ENCODE results near the gene EXOSC1.
"Not testable (repeated sequence)": the region's sequence is repeated elsewhere in the genome, so short reads cannot be mapped to it uniquely, and the experiment has no call there.

The EXOSC1 gene

GRCh38 chr10:97411406-97411805 is 34.4 kb downstream of the EXOSC1 start:
- DNase-seq (ENCODE audit: low read depth in 2 of 3, low spot score in 1 of 3): no peak

GRCh38 chr10:97408496-97408992 is 37.3 kb downstream of the EXOSC1 start:
- DNase-seq (ENCODE audit: low read depth in 2 of 3, low spot score in 1 of 3): no peak

DNA sequence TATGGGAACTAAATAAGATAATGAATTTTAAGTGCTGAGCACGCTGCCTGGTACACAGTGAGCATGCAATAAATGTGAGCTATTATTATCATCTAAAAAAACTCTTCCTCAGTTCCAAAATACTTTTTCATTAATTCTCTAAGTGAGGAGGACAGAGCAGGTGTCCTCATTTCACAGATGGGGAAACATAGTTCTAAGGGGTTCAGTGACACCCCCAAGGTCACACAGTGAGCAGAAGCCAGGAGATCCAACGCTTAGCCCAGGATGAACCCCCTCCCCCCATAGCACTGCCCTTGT is 37.9 kb downstream of the EXOSC1 start:
- no peak for DNase-seq (ENCODE audit: low read depth in 2 of 3, low spot score in 1 of 3)

- peak in 1 of 3 donors; percentile 54 for DNase-seq (ENCODE audit: low read depth in 2 of 3, low spot score in 1 of 3)
These were observed 38.4 kb downstream of the EXOSC1 start for GRCh38 chr10:97407211-97407951.

- DNase-seq (ENCODE audit: low read depth in 2 of 3, low spot score in 1 of 3): not testable (repeated sequence)
These were observed 39.3 kb downstream of the EXOSC1 start for GRCh38 chr10:97406483-97406882.

- DNase-seq (ENCODE audit: low read depth in 2 of 3, low spot score in 1 of 3): no peak
These were observed 39.7 kb downstream of the EXOSC1 start for GRCh38 chr10:97406064-97406463.

DNA sequence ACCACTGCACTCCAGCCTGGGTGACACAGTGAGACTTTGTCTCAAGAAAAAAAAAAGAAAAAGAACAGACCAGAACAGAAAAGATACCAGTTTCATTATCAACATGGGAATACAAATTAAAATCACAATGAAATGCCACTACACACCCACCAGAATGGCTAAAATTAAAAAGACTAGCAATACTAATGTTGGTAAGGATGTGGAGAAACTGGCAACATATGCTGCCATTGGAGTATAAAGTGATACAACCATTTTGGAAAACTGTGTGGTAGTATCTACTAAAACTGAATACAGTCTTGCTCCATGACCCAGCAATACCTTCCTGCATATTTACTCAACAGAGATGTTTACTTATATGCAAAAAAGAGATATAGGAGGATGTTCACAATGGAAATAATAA is 41.8 kb downstream of the EXOSC1 start:
- DNase-seq (ENCODE audit: low read depth in 2 of 3, low spot score in 1 of 3): no peak

DNA sequence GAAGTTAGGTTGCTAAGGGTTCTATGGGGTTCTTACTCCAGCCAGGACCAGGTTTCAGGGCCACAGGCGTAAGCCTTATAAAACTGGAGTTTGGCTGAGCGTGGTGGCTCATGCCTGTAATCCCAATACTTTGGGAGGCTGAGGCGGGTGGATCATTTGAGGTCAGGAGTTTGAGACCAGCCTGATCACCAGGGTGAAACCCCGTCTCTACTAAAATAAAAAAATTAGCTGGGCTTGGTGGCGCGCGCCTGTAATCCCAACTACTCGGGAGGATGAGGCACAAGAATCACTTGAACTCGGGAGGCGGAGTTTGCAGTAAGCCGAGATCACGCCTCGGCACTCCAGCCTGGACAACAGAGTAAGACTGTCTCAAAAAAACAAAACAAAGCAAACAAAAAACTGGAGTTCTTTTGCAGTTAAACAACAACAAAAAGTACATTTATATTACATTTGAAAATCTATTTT is 44.3 kb downstream of the EXOSC1 start:
- DNase-seq (ENCODE audit: low read depth in 2 of 3, low spot score in 1 of 3): no peak

GRCh38 chr10:97400665-97401454 is 44.9 kb downstream of the EXOSC1 start, which contains the start of gene RRP12:
RRP12 (minus strand) TSS chr10:97401340; CDS start chr10:97401231, 109 bp downstream.
- DNase-seq (ENCODE audit: low read depth in 2 of 3, low spot score in 1 of 3): peak; percentile 72 to 81 (median 73)

GRCh38 chr10:97399843-97400545 is 45.8 kb downstream of the EXOSC1 start:
- DNase-seq (ENCODE audit: low read depth in 2 of 3, low spot score in 1 of 3): no peak

DNA sequence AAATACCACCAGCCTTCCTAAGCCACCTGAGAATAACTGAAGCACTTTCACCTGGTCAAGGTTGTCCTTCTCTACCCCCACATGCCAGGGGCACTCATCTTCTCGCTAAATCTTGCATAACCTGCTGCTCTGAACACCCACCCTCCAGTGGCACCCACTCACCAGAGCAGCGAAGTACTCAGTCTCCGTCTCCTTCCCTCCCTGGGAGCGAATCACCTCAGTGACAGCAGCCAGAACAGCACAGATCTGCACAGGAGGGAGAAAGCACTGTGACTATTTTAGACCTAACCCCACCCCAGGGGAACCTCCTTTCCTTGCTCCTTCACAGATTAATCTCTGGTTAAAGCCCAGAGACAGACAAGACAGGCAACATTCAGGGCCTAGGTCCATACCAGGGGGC is 49.8 kb downstream of the EXOSC1 start:
- no peak for DNase-seq (ENCODE audit: low read depth in 2 of 3, low spot score in 1 of 3)

DNA sequence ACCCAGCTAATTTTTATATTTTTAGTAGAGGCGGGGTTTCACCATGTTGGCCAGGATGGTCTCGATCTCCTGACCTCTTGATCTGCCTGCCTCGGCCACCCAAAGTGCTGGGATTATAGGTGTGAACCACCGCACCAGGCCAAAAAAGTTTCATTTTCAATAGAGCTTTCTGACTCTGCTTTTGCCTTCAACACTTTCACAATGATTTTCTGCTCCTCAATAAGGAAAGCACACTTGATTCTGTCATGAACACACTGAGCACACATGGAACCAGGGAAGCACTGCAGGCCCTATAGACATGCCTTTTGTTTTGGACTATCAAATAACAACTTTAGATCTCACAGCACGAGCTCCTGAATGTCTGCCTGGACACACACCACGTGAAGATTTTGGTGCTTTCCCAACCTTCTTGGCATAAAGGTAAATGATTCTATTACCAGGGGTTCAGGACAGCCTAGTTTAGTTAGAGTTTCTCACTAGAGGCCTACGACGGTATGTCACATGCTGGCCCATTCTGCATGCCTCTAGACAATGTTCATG is 52.7 kb downstream of the EXOSC1 start:
- no peak for DNase-seq (ENCODE audit: low read depth in 2 of 3, low spot score in 1 of 3)

- no peak for DNase-seq (ENCODE audit: low read depth in 2 of 3, low spot score in 1 of 3)
These were observed 55.7 kb downstream of the EXOSC1 start for GRCh38 chr10:97390091-97390490.

- no peak for DNase-seq (ENCODE audit: low read depth in 2 of 3, low spot score in 1 of 3)
These were observed 57.7 kb downstream of the EXOSC1 start for GRCh38 chr10:97388152-97388551.
